BJ (cell line): ENCODE results near the gene FAAP20. TPM values are rescaled to one million over a fixed set of nuclear protein-coding genes. Genes with fewer than 3 reads are reported as not detected.

ENCODE experiments used
- CTCF ChIA-PET: fragments of 350-600 bp; formaldehyde crosslinking; extraction: SDS; loops from one replicate; lab custom pipeline; 2021; ENCODE audit warnings: antibody characterized with exemption, inconsistent platforms; lab: Yijun Ruan, JAX
- POLR2A ChIA-PET: fragments of 300-600 bp; sonication (Branson Sonifier 250); formaldehyde crosslinking; extraction: SDS; loops from one replicate; lab custom pipeline; 2021; ENCODE audit warnings: antibody characterized with exemption; lab: Charles Lee
- DNase-seq: peaks from one replicate; pipeline ENCODE4 v3.0.0-alpha.2; 2011; ENCODE audit warnings: low read depth
- H3K27me3 ChIP-seq: 2 replicates; pipeline ENCODE4 v1.6.0; 2011; ENCODE audit warnings: low read length; ENCODE audit not compliant: control insufficient read depth, insufficient read depth
- H3K36me3 ChIP-seq: 2 replicates; pipeline ENCODE4 v1.5.1; 2011; ENCODE audit warnings: low read length; ENCODE audit not compliant: control insufficient read depth, insufficient read depth
- H3K4me3 ChIP-seq: 2 replicates; pipeline ENCODE4 v1.5.1; 2011; ENCODE audit warnings: low read depth, mild to moderate bottlenecking, control low read depth, low read length
- polyA plus RNA-seq: library from polyadenylated mRNA; depleted of rRNA; stranded (reverse); fragments of >200 nt; gene quantifications from 2 replicates; pipeline ENCODE4 v1.2.3, GENCODE V29; 2011; rRNA removed
- TF ChIP-seq, protein P1 (sequence below): IDR thresholded peaks from 2 replicates; pipeline ENCODE4 v1.5.1; 2011; ENCODE audit warnings: low read depth, mild to moderate bottlenecking, control low read depth, inconsistent platforms, low read length, moderate library complexity; ENCODE audit not compliant: insufficient read depth

The FAAP20 gene
- polyA plus RNA-seq, 1 experiment, result 18.7 TPM

DNA sequence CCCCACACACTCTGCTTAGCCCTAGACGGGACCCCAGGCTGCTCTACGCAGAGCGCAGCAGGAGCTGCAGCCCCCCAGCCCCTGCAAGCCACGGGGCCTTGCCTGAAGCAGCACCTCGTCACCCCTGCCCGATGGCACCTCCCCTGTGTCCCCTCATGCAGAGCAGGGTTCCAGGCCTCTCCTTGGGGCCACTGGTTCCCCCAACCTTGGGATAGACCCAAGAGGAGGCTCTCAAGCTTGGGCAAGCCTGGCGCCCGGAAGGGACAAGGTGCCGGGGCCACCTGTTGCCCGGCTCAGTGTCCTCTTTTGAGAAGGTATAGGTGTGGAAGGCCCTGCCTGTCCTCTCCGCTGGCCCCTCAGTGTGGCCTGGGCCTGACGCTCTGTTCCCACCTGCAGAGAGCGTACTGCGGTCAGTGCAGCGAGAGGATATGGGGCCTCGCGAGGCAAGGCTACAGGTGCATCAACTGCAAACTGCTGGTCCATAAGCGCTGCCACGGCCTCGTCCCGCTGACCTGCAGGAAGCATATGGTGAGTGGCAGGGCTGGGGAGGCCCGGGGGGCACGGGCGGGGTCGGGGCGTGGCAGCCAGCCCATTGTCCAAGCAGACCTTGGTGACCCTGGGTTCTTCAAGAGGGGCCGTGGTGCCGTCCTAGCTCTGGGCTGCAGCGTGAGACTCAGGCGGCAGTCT lies 50.6 kb downstream of the FAAP20 start:
- ChIA-PET CTCF (interaction anchor here (1.3 kb wide), 1 partner anchor 31 kb away, joined by 5 read pairs; no protein-coding TSS in a partner anchor), POLR2A (no interaction called here)
- TF ChIP-seq, protein P1, sequence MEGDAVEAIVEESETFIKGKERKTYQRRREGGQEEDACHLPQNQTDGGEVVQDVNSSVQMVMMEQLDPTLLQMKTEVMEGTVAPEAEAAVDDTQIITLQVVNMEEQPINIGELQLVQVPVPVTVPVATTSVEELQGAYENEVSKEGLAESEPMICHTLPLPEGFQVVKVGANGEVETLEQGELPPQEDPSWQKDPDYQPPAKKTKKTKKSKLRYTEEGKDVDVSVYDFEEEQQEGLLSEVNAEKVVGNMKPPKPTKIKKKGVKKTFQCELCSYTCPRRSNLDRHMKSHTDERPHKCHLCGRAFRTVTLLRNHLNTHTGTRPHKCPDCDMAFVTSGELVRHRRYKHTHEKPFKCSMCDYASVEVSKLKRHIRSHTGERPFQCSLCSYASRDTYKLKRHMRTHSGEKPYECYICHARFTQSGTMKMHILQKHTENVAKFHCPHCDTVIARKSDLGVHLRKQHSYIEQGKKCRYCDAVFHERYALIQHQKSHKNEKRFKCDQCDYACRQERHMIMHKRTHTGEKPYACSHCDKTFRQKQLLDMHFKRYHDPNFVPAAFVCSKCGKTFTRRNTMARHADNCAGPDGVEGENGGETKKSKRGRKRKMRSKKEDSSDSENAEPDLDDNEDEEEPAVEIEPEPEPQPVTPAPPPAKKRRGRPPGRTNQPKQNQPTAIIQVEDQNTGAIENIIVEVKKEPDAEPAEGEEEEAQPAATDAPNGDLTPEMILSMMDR, result no peak
- Histone ChIP-seq H3K4me3 (no peak overlapping the region), H3K36me3 (no peaks in the 10 kb centered on the region), H3K27me3 (no peaks in the 10 kb centered on the region; the same call in none of the 2 replicates)
- DNase-seq, result no peak

GRCh38 chr1:2141025-2141424 lies 53.5 kb downstream of the FAAP20 start:
- POLR2A ChIA-PET, result no interaction called here
- CTCF ChIA-PET, result interaction anchor here (1.0 to 3.7 kb wide), 9 partner anchors 9 to 209 kb away, joined by 3 to 31 read pairs (median 14); no protein-coding TSS in a partner anchor
- DNase-seq, result no peak
- no peak overlapping the region for H3K4me3 ChIP-seq
- TF ChIP-seq, protein P1, result no peak
- no peaks in the 10 kb centered on the region; the same call in 1 of the 2 replicates for H3K27me3 ChIP-seq
- no peaks in the 10 kb centered on the region for H3K36me3 ChIP-seq

Other genes with a start within 250 kb of the FAAP20 start
- not detected in 2 replicates for gene CFAP74, start 191.0 kb downstream of the FAAP20 start, polyA plus RNA-seq
- not detected in 2 replicates for gene GABRD, start 175.4 kb downstream of the FAAP20 start, polyA plus RNA-seq
- 1.8 and 2.3 TPM in 2 replicates for gene PRKCZ, start 144.4 kb downstream of the FAAP20 start, polyA plus RNA-seq
- gene SKI, start 33.5 kb upstream of the FAAP20 start, polyA plus RNA-seq, result 5.1 and 6.3 TPM in 2 replicates
- gene MORN1, start 196.8 kb upstream of the FAAP20 start, polyA plus RNA-seq, result 3.7 and 4.3 TPM in 2 replicates
- 255 and 354 TPM in 2 replicates for gene RER1, start 197.1 kb upstream of the FAAP20 start, polyA plus RNA-seq
- gene PEX10, start 217.8 kb upstream of the FAAP20 start, polyA plus RNA-seq, result 17.4 and 23.6 TPM in 2 replicates